Naive thymus-derived CD4-positive, alpha-beta T cell (primary cell): ENCODE results near the gene FSD1. TPM values are rescaled to one million over a fixed set of nuclear protein-coding genes. Genes with fewer than 3 reads are reported as not detected.
"Not testable (repeated sequence)": the region's sequence is repeated elsewhere in the genome, so short reads cannot be mapped to it uniquely, and the experiment has no call there.

Experiments
- ATAC-seq: fragments of 150-1000 bp; cut with Tn5 transposase; 2 replicates; pipeline ENCODE4 v1.10.0; 2021; ENCODE audit warnings: mild to moderate bottlenecking, moderate library complexity
- CTCF ChIA-PET: fragments of 350-600 bp; sonication (Branson Sonifier 250); formaldehyde crosslinking; loops from one replicate; lab custom pipeline; 2021; ENCODE audit warnings: antibody characterized with exemption; lab: Charles Lee
- POLR2A ChIA-PET: fragments of 350-600 bp; sonication (Branson Sonifier 250); formaldehyde crosslinking; loops from one replicate; lab custom pipeline; 2021; ENCODE audit warnings: antibody characterized with exemption, inconsistent platforms; lab: Charles Lee
- DNase-seq, 9 donors: peaks; one replicate each; pipeline versions ENCODE4 v3.0.0 to v3.0.0-alpha.2; 2020 to 2022; ENCODE audit warnings: mixed read lengths in 1 of 9
- H3K27ac ChIP-seq: one replicate; pipeline ENCODE4 v1.7.0; 2013; ENCODE audit warnings: mild to moderate bottlenecking, low read depth, low read length, moderate library complexity
- H3K27me3 ChIP-seq, 2 donors: one replicate each; pipeline ENCODE4 v1.7.0; 2013; ENCODE audit warnings: low read length in 2 of 2, mild to moderate bottlenecking in 2 of 2, moderate library complexity in 2 of 2; ENCODE audit not compliant: control insufficient read depth in 2 of 2, insufficient read depth in 2 of 2
- H3K36me3 ChIP-seq, 3 experiments: 1 replicate in 2 of 3; 2 replicates in 1 of 3; pipeline ENCODE4 v1.7.0; 2013; ENCODE audit warnings: low read length in 3 of 3, mild to moderate bottlenecking in 3 of 3, moderate library complexity in 1 of 3; ENCODE audit not compliant: insufficient read depth in 3 of 3, control insufficient read depth in 2 of 3
- H3K4me1 ChIP-seq, 2 donors: one replicate each; pipeline ENCODE4 v1.7.0; 2013; ENCODE audit warnings: low read length in 2 of 2, mild to moderate bottlenecking in 2 of 2, moderate library complexity in 1 of 2; ENCODE audit not compliant: control insufficient read depth in 2 of 2, insufficient read depth in 2 of 2
- H3K4me3 ChIP-seq: 2 replicates; pipeline ENCODE4 v1.7.0; 2013; ENCODE audit warnings: mild to moderate bottlenecking, low read length
- H3K9me3 ChIP-seq, 3 experiments: 1 replicate in 2 of 3; 2 replicates in 1 of 3; pipeline ENCODE4 v1.7.0; 2013; ENCODE audit warnings: low read length in 3 of 3; ENCODE audit not compliant: control insufficient read depth in 2 of 3
- H3K27ac Mint-ChIP-seq, 9 donors: one replicate each; pipeline ENCODE4 v1.8.0; 2020 to 2022; ENCODE audit warnings: mixed read lengths in 9 of 9, mild to moderate bottlenecking in 8 of 9, moderate library complexity in 5 of 9, inconsistent platforms in 2 of 9
- H3K27me3 Mint-ChIP-seq, 5 donors: one replicate each; pipeline ENCODE4 v1.8.0; 2021 to 2022; ENCODE audit warnings: mixed read lengths in 5 of 5, mild to moderate bottlenecking in 1 of 5
- H3K36me3 Mint-ChIP-seq, 5 donors: one replicate each; pipeline ENCODE4 v1.8.0; 2020 to 2022; ENCODE audit warnings: mixed read lengths in 5 of 5, mild to moderate bottlenecking in 3 of 5, inconsistent platforms in 1 of 5
- H3K4me1 Mint-ChIP-seq, 7 donors: one replicate each; pipeline ENCODE4 v1.8.0; 2020 to 2022; ENCODE audit warnings: mixed read lengths in 7 of 7, mild to moderate bottlenecking in 3 of 7, inconsistent platforms in 1 of 7
- H3K4me3 Mint-ChIP-seq, 10 donors: one replicate each; pipeline ENCODE4 v1.8.0; 2020 to 2022; ENCODE audit warnings: mild to moderate bottlenecking in 10 of 10, mixed read lengths in 10 of 10, moderate library complexity in 6 of 10, inconsistent platforms in 2 of 10
- H3K9me3 Mint-ChIP-seq, 11 donors: one replicate each; pipeline ENCODE4 v1.8.0; 2020 to 2022; ENCODE audit warnings: mixed read lengths in 11 of 11, mild to moderate bottlenecking in 4 of 11, inconsistent platforms in 1 of 11, moderate library complexity in 1 of 11
- intact Hi-C, 2 donors: fragments of 100-400 bp; cut with micrococcal nuclease; formaldehyde crosslinking; loops; one replicate each; pipeline ENCODE4 v1.15.1; 2023
- polyA plus RNA-seq, 2 donors: library from polyadenylated mRNA; unstranded; fragments of 300-500 nt; fragmentation: Illumina TruSeq; gene quantifications; one replicate each; pipeline ENCODE4 v1.2.3, GENCODE V29; 2021
- total RNA-seq, 6 experiments: library from RNA in 5 of 6; stranded (reverse) in 5 of 6; gene quantifications; 1 replicate in 5 of 6; 2 replicates in 1 of 6; pipeline ENCODE4 v1.2.3 and lab custom pipeline; 2021 to 2026

Gene FSD1
- total and polyA plus RNA-seq, 7 experiments from 2014 or later, result 0.95 to 18.9 (median 2.3) TPM

DNA sequence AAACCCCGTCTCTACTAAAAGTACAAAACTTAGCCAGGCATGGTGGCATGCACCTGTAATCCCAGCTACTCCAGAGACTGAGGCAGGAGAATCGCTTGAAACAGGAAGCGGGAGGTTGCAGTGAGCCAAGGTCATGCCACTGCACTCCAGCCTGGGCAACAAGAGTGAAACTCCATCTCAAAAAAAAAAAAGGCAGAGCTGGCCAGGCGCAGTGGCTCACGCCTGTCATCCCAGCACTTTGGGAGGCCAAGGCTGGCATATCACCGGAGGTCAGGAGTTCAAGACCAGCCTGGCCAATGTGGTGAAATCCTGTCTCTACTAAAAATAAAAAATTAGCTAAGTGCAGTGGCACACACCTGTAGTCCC is 30.1 kb upstream of the FSD1 start:
- H3K4me3 ChIP-seq, H3K4me1 Mint-ChIP-seq, H3K27ac Mint-ChIP-seq, POLR2A ChIA-PET, DNase-seq, H3K27me3 ChIP-seq, intact Hi-C loops, H3K4me3 Mint-ChIP-seq, ATAC-seq, H3K27ac ChIP-seq, H3K9me3 ChIP-seq, H3K9me3 Mint-ChIP-seq, H3K4me1 ChIP-seq: not testable (repeated sequence)
- CTCF ChIA-PET, result interaction anchor here (0.6 to 1.2 kb wide), 4 partner anchors 20 to 82 kb away, joined by 3 to 7 read pairs (median 4); no protein-coding TSS in a partner anchor
- H3K36me3 Mint-ChIP-seq, result peaks cover 0 to 11% (median 3%) of the 10 kb centered on the region in 5 donors
- H3K27me3 Mint-ChIP-seq, result peaks cover 0 to 18% (median 0%) of the 10 kb centered on the region in 5 donors
- peaks cover 0 to 23% (median 0%) of the 10 kb centered on the region in 3 experiments for H3K36me3 ChIP-seq

GRCh38 chr19:4277191-4277696 is 27.2 kb upstream of the FSD1 start:
- DNase-seq, result no peak
- Histone ChIP-seq H3K4me1 (peaks cover 0 to 10% of the 10 kb centered on the region in 2 donors), H3K36me3 (peaks cover 0 to 2% (median 0%) of the 10 kb centered on the region in 3 experiments), H3K9me3 (no peaks in the 10 kb centered on the region), H3K27ac (no peak overlapping the region), H3K27me3 (peaks cover 0 to 7% of the 10 kb centered on the region in 2 donors), H3K4me3 (no peak overlapping the region)
- intact Hi-C loops, result no loop called here
- ATAC-seq, result no peak
- H3K4me1 Mint-ChIP-seq, result peaks cover 0 to 7% (median 2%) of the 10 kb centered on the region in 7 donors
- H3K9me3 Mint-ChIP-seq, result no peaks in the 10 kb centered on the region
- peaks cover 0 to 1% (median 0%) of the 10 kb centered on the region in 5 donors for H3K36me3 Mint-ChIP-seq
- no peak overlapping the region for H3K4me3 Mint-ChIP-seq
- CTCF ChIA-PET, result interaction anchor here (0.7 to 1.7 kb wide), 3 partner anchors 9 to 77 kb away, joined by 3 to 4 read pairs (median 3); no protein-coding TSS in a partner anchor
- no peak overlapping the region for H3K27ac Mint-ChIP-seq
- POLR2A ChIA-PET, result no interaction called here
- peaks cover 4 to 38% (median 10%) of the 10 kb centered on the region in 5 donors for H3K27me3 Mint-ChIP-seq

DNA sequence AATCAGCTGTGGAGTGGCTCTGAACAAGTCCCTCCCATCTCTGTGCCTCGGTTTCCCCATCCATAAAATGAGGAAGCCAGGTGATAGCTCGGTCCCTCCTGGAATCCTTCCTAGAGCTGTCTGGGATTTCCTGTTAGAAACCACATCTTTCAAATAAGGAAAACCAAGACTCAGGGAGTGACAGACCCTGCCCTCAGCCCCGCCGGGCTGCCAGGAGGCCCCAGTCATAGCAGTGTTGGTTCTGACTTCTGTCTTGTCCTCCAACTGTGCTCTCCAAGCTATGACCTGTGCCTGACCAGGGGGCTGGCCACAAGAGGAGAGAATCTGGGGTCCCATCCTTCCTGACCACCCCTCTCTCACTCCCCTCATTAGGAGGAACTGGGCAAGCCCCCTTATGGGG is 26.4 kb upstream of the FSD1 start:
- no peaks in the 10 kb centered on the region for H3K36me3 Mint-ChIP-seq
- no peak overlapping the region for H3K27ac Mint-ChIP-seq
- H3K27me3 ChIP-seq, result peaks cover 0 to 7% of the 10 kb centered on the region in 2 donors
- H3K4me3 Mint-ChIP-seq, result peak overlapping the region in 2 of 10 donors; percentile 52 to 68
- H3K9me3 Mint-ChIP-seq, result no peaks in the 10 kb centered on the region
- DNase-seq (no peak), ATAC-seq (no peak)
- H3K4me1 Mint-ChIP-seq, result peaks cover 0 to 7% (median 2%) of the 10 kb centered on the region in 7 donors
- no peak overlapping the region for H3K27ac ChIP-seq
- peaks cover 0 to 10% of the 10 kb centered on the region in 2 donors for H3K4me1 ChIP-seq
- peaks cover 4 to 38% (median 10%) of the 10 kb centered on the region in 5 donors for H3K27me3 Mint-ChIP-seq
- intact Hi-C loops, result no loop called here
- ChIA-PET CTCF (interaction anchor here (0.7 to 1.7 kb wide), 3 partner anchors 10 to 77 kb away, joined by 3 to 4 read pairs (median 3); no protein-coding TSS in a partner anchor), POLR2A (no interaction called here)
- H3K36me3 ChIP-seq, result no peaks in the 10 kb centered on the region
- no peaks in the 10 kb centered on the region for H3K9me3 ChIP-seq
- H3K4me3 ChIP-seq, result no peak overlapping the region

DNA sequence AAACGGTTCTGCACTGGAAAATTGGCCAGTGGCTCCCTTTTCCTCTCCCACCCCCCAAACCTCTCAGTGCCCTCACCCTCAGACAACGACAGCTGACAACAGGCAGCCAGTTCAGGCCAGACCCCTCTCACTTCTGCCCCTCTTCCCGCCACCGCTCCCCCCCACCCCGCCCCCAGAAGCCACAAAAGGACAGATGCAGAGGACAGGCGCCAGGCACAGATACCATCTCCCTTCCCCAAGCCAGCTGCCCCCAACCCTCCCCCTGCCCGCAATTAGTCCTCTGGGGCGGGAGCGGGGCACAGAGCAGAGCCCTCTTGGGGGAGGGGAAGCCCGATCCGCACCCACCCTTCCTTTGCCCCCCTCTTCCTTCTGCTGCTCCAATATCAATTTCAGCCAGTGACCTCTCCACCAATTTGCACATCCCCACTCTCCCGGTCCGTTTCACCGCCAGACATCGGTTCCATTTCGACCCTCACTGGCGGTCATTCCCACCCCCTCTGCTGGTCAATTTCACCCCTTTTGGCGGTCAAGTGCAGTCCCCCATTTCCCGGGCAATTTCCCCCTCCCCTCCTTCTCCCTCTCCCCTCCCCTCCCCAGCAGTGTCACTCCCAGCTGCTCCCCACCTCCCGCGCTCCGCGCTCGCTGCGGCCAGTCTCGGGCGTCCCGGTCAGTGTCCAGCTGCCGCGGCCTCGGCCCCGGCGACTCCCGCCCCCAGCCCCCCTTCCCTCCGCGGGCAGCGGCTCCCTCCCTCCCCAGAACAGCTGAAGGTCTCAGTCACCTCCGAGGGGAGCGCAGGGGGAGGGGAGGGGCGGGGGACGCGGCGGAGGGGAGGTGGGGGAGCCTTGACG is 25.8 kb upstream of the FSD1 start, which contains the start of gene SHD:
TSS of gene SHD (plus strand) at position 848 of the 848 bp plus-strand sequence. CDS start 798 bp downstream, outside the sequence.
- ChIA-PET CTCF (interaction anchor here (1.7 kb wide), 1 partner anchor 12 kb away, joined by 3 read pairs; no protein-coding TSS in a partner anchor), POLR2A (no interaction called here)
- H3K4me1 Mint-ChIP-seq, result peaks cover 0 to 7% (median 2%) of the 10 kb centered on the region in 7 donors
- no peaks in the 10 kb centered on the region for H3K36me3 Mint-ChIP-seq
- H3K9me3 Mint-ChIP-seq, result no peaks in the 10 kb centered on the region
- H3K36me3 ChIP-seq, result no peaks in the 10 kb centered on the region
- peaks cover 0 to 10% of the 10 kb centered on the region in 2 donors for H3K4me1 ChIP-seq
- H3K4me3 ChIP-seq, result no peak within 1 kb of the TSS
- H3K27me3 Mint-ChIP-seq, result peaks cover 4 to 38% (median 10%) of the 10 kb centered on the region in 5 donors
- peaks cover 0 to 7% of the 10 kb centered on the region in 2 donors for H3K27me3 ChIP-seq
- H3K9me3 ChIP-seq, result no peaks in the 10 kb centered on the region
- peak within 1 kb of the TSS; percentile 10 to 80 (median 58) for H3K4me3 Mint-ChIP-seq
- ATAC-seq (no peak), DNase-seq (no peak)
- intact Hi-C loops, result no loop called here
- H3K27ac ChIP-seq, result no peak within 1 kb of the TSS
- no peak within 1 kb of the TSS for H3K27ac Mint-ChIP-seq

DNA sequence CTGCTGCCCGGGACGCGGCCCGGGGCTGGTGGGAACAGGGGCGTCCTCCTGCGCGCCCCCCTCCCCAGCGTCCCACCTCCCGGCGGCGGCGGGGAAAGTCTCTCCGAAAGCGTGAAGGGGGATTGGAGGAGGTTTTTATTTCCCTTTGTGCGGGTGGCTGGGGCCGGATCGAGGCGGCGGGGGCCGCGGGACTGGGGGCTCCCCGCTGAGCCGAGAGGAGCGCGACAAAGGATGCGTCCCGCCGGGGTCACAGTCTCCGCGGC is 25.2 kb upstream of the FSD1 start:
- CTCF ChIA-PET, result no interaction called here
- Mint-ChIP-seq H3K4me1 (peaks cover 0 to 7% (median 2%) of the 10 kb centered on the region in 7 donors), H3K4me3 (peak overlapping the region in 2 of 10 donors; percentile 37 to 80)

GRCh38 chr19:4279530-4280422 is 24.6 kb upstream of the FSD1 start:
- CTCF ChIA-PET, result no interaction called here

More for the DNA sequence above, 25.2 kb upstream of the FSD1 start:
- H3K4me1 ChIP-seq, result peaks cover 0 to 10% of the 10 kb centered on the region in 2 donors
- intact Hi-C loops, result no loop called here
- H3K27ac Mint-ChIP-seq, result no peak overlapping the region
- H3K36me3 Mint-ChIP-seq, result no peaks in the 10 kb centered on the region
- H3K9me3 ChIP-seq, result no peaks in the 10 kb centered on the region
- no peak overlapping the region for H3K27ac ChIP-seq
- no peaks in the 10 kb centered on the region for H3K9me3 Mint-ChIP-seq
- peaks cover 0 to 7% of the 10 kb centered on the region in 2 donors for H3K27me3 ChIP-seq
- peaks cover 4 to 38% (median 10%) of the 10 kb centered on the region in 5 donors for H3K27me3 Mint-ChIP-seq
- no peaks in the 10 kb centered on the region for H3K36me3 ChIP-seq
- no peak overlapping the region for H3K4me3 ChIP-seq
- POLR2A ChIA-PET, result no interaction called here
- DNase-seq (no peak), ATAC-seq (no peak)

More at GRCh38 chr19:4279530-4280422, 24.6 kb upstream of the FSD1 start:
- Histone ChIP-seq H3K9me3 (no peaks in the 10 kb centered on the region), H3K4me1 (peaks cover 0 to 10% of the 10 kb centered on the region in 2 donors), H3K27ac (no peak overlapping the region), H3K4me3 (no peak overlapping the region), H3K36me3 (no peaks in the 10 kb centered on the region), H3K27me3 (peaks cover 0 to 7% of the 10 kb centered on the region in 2 donors)
- peaks cover 4 to 38% (median 10%) of the 10 kb centered on the region in 5 donors for H3K27me3 Mint-ChIP-seq
- intact Hi-C loops, result no loop called here
- H3K4me3 Mint-ChIP-seq, result peak overlapping the region in 8 of 10 donors; percentile 15 to 80 (median 56)
- H3K9me3 Mint-ChIP-seq, result no peaks in the 10 kb centered on the region
- peaks cover 0 to 7% (median 2%) of the 10 kb centered on the region in 7 donors for H3K4me1 Mint-ChIP-seq
- DNase-seq (no peak), ATAC-seq (no peak)
- POLR2A ChIA-PET, result no interaction called here
- no peaks in the 10 kb centered on the region for H3K36me3 Mint-ChIP-seq
- H3K27ac Mint-ChIP-seq, result no peak overlapping the region
